Activated CD4-positive, alpha-beta T cell treated with anti-CD3 and anti-CD28 coated beads, Interleukin-2, amount 50 U/mL, for 16 hours (primary cell): ENCODE data around the gene ATXN1.

Experiments used
- DNase-seq: peaks from one replicate; pipeline ENCODE4 v3.0.0-alpha.2; 2020

The ATXN1 gene

DNA sequence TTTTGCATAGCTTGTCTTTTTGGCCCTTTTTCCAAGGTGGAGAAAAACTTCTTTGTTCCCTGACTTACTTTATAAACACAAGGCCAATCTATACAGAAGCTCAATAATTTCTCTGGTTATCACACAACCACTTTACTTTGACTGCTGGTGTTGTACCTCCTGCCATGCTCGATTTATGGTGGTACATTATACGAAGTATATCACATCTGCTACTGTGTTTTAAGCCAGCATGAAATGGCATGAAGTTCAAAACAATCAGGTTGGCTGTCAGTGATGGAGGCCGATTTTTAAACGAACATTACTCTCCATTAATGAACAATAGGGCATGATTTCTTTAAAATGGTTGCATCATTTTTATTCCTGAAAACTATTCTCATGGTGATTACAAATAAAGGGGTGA, 21.0 kb upstream of the ATXN1 start:
- no peak for DNase-seq

DNA sequence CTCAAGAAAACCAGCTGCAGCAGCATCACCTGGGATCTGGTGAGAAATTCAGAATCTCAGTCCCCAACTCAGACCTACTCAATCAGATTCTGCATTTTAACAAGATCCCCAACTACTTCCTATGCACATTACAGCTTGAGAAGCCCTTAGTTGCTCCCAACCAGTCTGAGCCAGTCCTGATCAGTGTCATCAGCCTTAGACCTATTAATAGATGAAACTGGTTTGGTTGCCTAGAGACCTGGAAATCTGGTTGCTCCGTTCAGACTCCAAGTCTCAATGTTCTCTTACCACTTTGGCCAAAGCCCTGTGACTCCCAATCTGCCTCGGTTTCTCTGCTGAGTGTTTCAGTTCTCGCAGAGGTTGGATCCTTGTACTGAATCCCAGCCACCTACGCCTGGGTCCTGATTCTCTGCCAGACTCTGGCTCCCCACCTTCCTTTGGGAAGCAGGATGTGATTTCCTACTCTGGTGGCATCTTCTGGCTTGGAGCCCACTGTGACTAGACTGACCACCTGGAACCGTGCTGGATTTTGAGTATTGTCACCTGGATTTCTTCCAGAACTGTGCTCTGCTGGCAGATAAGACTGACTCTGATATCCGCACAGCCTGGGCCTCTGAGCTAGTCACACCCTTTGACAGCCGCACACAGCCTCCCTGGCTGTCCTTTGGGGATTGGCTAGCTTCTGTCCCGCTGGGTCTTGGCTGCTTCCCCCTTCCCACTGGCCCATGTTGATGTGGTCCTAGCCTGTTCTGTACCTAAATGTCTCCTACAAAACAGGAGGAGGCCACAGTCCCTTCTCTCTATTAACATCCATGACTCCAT, 20.3 kb upstream of the ATXN1 start:
- DNase-seq = no peak

DNA sequence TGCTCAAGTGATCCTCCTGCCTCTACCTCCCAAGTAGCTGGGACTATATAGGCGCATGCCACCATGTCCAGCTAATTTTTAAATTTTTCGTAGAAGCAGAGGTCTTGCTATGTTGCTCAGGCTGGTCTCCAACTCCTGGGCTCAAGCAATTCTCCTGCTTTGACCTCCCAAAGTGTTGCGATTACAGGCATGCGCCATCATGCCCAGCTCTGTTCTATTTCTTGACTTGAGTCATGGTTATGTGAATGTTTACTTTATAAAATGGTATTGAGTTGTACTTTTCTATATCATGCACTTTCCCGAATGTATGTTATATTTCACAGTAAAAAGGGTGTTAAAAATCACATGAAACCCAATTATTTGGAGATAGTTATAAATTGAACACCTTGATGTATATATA, 17.3 kb upstream of the ATXN1 start:
- no peak for DNase-seq

DNA sequence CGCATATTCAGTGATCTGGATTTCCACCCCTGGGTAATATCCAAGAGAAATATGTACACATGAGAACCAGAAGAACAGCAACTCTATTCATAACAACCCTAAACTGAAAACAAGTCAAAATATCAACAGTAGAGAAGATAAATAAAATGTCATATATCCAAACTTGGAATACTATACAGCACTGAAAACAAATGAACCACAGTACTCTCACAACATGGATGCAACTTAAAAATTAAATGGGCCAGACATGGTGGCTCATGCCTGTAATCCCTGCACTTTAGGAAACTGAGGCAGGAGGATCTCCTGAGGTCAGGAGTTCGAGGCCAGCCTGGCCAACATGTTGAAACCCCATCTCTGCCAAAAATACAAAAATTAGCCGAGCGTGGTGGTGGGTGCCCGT, 16.5 kb upstream of the ATXN1 start:
- no peak for DNase-seq

DNA sequence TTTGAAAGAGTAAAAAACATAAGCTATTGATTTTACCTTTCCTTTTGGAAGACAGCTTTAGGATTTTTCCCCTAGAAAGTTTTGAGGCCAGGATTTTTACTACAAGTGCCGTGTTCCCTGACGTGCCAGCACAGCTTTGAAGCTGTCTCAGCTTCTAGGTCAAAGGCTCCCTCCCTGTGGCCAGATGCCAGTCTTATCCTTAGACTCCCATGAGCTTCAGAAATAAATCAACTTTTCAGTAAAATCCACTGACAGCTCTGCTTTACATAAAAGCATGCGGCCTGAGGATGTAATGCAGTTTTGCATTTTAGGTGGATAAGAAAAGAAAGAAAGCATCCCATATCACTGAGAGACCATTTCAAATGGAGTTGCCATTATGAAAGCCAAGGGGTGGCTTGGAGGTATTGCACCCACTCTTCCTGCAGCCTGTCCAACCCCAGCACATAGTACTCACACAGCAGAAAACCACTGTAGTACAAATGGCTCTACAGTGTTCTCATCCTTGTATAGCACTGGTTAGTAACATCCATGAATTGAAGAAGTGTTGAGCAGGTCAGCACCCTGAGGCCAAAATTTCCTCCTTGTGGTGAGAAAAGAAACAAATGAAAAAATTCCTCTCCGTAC, 15.2 kb upstream of the ATXN1 start:
- DNase-seq = no peak

DNA sequence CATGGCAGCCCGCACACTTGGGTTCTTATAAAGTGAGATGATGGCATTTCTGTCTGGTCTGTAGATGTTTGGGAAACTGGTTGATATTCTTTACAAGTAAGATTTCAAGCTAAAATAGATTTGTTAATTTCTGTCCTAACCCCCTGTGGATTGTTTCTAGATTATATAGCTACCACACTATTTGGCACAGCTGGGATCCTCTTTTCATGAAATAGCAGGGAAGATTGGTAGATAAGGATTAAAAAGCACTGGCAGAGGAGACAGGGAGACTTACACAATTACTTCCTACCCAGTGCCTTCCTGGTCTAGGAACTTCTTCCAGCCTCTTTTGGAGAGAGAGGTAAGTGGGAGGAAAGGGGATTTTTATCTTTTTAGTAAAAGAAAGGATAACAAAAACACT, 13.2 kb upstream of the ATXN1 start:
- DNase-seq = no peak

DNA sequence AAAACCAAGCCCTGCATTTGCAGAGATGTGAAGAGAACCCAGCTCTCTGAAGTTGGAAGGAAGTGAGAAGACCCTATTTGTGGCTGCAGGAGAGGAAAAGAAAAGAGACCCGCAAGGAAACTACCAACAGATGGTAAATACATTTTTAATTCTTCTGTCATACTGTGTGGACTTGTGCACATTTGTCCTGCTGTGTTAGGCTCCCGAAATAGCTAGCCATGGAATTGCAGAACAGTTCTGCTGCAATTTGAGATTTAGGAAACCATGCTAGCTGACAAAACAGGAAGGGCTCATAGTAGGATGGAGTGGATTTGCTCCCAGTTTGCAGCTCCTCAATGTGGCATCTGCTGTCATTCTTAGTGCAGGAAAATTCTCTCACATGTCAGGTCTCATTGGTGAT, 12.1 kb upstream of the ATXN1 start:
- DNase-seq = no peak

DNA sequence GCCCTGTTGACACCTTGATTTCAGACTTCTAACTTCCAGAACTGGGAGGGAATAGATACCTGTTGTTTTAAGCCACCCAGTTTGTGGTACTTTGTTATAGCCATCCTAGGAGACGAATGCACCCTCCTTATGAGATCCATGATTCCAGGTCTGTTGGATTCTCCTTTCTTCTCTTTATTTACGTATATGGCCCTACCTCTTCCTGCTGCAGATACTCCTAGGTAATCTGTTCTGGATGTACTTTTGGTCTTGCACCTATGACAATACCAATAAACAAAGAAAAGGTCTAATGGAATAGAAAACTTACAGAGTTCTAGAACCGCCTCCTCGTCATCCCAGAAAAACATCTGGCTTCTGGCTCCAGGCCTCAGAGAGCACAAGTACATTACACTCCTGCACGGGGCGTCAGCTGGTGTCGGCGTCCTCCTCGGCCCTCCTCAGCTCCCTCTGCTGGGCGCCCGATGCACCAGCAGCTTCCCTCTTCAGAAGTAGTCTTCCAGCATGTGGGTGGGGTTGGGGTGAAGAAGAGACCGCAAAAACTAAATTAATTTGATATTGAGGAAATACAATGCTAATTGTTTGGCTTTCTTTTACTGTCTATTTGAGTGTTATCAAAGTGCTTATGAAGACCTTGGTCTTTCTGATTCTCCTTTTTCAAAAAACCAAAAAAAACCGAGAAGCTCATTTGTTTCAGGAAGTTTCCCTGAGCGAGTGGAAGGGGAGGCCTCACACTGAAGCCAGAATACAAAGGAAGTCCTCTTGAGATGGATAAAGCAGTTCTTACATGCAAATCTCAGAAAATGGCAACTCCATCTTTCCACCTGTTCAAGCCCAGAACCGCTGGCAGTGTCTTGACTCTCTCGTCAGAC, 9.7 kb upstream of the ATXN1 start:
- peak; percentile 84 for DNase-seq

DNA sequence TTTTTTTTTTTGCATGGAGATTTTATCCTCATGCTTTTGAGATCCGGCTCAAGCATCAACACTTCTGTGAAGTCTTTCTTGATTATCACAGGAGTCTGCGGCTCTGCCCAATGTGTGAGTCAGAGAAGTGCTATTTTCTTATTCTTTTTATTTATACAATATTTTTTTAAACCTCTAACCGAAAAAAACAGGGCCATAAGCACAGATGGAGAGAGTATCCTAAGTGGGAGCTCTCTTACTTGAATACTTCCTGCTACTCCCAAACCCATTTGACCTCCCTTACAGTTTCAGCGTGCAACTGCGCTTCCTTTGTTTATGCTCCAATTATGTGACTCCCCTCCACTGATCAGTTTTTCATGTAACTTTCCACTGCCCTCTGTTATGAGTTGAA, 8.7 kb upstream of the ATXN1 start:
- DNase-seq = no peak

DNA sequence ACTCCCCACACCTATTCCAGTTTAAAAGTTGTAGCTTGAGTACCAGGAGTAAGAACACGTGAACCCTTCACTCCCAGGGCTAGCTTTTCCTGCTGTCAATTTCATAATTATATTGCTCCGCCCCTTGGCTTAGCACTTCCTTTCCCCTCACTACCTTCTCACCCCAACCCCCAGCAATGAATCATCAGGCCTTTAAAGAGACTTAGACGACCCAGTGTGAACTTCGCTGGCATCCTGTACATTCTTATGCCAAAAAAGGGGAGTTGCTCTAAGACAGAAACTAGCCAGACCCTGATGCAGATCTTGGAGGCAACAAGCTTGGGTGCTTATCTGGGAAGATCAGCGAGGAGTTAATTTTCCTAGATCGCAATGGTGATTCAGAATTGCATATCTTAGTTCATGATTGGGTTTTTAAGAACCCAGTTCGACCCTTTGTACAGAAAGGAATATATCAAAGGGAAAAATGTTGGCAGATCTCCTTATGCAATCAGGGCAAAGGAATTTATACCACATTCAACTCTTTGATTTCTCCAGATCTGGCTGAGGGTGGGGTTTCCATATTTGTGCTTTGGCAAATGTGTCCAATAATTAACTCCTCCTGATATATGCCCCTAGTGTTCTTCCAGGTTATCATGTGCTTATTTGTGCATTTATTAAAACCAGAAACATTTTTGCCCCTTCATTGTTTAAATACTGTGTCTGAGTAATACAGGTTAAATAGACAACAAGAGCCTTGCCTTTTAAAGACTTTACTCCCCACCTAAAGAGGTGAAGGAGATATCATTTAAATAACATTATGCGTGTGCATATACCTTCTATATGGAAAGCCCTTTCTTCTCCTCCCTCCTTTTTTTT, 8.1 kb upstream of the ATXN1 start:
- DNase-seq = peak; percentile 85

DNA sequence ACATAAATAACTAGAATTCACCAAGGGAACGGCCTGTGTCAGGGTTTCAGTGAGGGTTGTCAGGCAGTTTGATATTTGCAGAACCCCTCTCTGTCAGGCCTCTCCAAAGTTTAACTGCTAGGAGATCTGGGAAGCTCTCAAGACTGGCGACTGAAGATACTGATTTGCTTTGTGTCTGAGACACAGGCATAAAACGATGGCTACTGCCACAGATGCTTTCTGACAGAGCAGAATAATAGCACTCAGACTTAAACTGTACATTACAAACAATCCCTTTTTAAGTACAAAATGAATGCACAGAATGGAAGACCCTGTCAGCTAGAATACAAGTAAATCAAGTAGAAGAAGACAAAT, 7.2 kb upstream of the ATXN1 start:
- no peak for DNase-seq

DNA sequence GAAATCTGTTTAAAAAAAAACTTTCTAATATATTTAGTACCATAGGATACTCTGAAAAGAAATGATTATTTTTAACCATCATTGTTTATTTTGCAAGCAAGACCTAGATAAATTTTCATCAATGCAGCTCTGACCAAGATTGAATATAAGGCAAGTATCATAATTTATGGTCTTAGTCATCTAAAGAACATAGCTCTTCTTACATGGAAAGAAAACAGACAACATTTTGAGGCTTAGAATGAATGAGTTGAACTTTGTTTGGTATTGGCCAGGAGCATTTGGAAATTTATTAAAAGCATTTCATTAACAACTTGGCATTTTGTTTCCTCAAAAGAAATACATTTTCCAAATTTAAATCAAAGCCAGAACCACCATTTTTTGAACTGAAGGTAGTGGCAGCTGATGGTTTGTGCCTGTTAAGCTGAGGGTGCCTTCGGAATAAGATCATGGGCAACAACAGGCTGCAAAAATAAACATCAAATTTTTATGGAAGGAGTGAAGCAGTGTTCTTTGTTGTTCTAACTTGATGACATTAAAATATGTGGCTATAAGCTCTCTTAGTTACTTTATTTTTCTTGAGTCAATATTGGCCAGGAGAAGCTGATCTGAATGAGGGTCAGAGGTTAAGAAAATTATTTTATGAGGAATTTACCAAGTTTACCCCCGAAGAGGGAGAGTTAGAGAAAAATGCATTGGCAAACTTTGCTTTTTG, 6.7 kb upstream of the ATXN1 start:
- DNase-seq = no peak

DNA sequence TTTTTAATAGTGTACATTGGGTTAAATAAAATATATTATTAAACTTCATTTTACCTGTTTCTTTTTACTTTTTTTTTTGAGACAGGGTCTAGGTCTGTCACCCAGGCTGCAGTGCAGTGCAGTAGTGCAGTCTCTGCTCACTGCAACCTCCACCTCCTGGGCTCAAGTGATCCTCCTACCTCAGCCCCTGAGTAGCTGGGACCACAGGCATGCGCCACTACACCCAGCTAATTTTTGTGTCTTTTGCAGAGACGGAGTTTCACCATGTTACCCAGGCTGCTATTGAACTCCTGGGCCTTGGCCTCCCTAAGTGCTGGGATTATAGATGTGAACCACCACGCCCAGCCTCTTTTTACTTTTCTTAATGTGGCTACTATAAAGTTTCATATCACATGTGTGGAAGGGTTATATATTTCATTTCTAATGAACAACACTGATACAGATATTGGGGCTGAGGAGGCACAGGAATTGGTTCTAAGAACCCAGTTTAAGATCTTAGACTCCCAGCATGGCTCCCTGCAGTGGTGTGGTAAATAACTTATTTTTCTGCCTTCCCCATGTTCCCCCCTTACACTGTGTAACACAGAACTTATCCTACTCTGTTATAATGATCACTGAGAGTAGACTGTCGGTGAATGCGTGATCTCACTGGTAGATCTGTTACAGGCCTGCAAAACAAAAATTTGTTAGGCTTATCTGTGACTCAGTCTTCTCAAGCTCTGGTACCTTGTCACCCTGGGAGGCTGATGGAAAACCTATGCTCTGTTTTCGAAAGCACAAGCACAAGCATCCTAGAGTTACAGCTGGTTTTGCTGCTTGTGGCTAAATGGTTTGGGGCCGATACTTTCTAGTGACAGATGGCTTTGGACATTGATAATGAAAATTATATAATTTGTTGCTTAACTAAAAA, 5.8 kb upstream of the ATXN1 start:
- DNase-seq = no peak

DNA sequence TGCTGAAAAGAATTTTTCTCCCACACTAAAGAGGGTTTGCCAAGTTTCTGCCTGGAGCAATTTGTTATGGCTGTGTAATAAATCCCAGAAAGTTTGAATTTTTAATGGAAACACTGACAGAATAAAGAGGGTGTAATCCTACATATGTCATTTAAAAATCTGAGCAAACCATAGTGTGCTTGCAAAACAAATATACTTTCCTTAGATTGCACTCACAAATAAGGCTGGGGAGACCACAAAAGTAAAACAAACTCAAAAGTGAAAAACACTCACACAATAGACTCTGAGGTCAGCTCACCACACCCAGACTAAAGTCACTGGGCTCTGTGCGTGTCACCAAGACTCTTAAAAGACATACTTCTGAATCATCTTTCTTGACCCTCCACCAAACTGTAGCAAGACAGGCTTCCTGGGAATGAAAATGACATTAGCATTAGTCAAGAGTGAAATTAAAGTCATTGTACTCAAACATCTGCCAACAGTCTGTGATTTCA, 4.8 kb upstream of the ATXN1 start:
- DNase-seq = peak; percentile 77

DNA sequence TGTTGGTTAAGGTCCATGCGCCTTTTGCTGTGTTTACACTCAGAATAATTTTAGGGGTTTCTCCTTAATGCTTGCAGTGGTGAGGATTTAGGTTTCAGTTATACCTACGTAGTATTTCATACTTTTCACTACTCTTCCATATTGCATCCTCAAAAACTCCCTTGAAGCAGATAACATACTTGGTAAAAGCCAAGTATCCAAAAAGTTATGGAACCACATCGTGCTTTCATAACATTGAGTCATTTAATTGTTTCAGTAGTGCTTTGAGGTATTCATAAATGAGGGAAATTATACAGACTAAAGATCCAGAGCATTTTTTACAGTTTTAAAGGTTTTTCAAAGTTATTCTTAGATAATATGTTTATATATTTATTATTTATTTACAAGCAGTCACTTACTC, 4.0 kb upstream of the ATXN1 start:
- no peak for DNase-seq

DNA sequence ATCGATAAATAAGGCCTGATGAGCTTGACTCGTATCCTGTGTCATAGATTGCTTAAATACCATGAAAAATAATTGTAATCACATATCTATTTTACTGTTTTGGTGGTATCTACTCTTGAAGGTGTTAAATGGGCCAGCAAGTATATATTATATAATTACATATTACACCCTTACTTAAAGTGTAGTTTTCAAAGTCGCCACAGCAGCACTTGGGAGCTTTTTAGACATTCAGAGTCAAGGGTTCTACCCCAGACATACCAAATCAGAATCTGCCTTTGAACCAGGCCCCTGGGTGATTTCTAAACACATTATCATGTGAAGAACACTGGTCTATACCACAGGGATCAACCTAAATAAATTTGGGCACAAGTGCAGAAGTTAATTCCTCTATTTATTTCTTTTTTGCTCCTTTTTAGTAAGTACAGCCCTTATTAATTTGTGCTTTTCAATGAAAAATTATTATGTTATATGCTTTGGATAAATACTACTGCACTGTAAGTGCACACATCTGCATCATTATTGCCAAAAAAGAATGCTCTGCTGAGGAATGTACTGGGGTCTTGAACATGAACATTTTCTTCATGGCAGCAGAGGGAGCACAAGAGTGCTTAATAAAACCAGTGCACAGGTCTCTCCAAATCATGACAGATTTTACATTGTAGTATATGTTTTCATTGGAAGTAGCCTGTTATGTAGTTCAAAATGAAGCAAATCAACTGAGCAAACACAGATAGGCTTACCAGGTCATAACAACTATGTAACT, 3.1 kb upstream of the ATXN1 start:
- no peak for DNase-seq

DNA sequence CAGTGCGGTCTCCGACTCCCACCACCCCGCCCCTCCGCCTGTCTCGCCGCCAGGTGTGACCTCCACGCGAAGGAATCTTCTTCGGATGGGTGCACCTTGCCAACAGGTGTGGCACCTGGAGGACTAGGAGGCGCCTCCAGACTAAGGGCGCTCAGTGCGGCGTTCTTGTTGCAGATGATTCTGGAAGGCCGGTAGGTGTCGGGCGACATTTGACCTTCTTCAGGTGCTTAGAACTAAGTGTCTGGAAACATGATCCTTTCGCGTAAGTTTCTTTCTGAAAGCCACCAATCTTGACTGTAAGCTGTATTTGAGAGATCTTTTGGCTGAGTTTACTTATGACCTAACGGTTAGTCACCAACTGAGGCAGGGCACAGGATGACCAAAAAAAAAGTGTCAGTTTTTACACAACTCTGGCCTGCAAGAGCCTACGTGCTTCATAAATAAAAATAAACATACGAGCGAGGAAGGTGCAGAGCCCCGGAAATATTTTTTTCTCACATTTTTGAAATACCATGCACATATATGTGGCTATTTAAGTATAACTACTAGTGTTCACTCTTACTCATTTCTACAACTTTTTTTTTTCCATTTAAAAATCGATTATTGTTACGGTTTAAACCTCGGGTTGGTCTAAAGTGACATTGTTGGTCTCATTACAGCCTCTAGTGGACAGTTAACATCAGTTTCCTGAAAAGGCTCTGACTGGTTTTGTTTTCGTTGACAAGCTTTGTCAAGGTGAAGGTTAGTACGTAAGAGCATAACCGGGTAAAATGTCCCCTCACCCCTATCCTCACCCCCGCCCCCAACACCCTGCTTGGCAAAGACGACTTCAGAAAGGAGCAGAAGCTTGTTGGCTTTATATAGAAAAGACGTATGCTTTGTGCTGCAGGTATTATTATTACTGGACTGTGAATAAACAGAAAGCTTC, 1.6 kb upstream of the ATXN1 start:
- DNase-seq = peak; percentile 82

DNA sequence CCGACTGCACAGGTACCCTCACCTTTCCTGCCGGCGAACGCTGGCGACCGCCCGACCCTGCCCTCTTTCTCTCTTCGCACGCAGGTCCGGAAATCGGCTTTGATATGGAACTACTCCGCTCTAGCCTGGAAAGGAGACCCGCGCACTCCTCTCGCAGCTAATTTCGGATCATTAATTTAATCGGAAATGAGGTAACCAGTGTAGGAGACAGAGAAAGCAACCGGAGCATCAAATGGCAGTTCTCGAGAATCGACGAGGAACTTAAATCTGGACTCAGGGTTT, 949 bp upstream of the ATXN1 start:
- no peak for DNase-seq
